Fibroblast of mammary gland (primary cell): Measurements from ENCODE around the gene MYRIP.

Source experiments
- DNase-seq: peaks from one replicate; pipeline ENCODE4 v3.0.0-alpha.2; 2010; ENCODE audit warnings: low read depth
- H3K4me3 ChIP-seq: 2 replicates; pipeline ENCODE4 v1.5.1; 2011; ENCODE audit warnings: low read depth, mild to moderate bottlenecking, low read length, moderate library complexity; ENCODE audit not compliant: control insufficient read depth
- CTCF ChIP-seq: conservative IDR thresholded peaks from 2 replicates; pipeline ENCODE4 v1.5.1; 2011; ENCODE audit warnings: low read depth, low read length, inconsistent platforms; ENCODE audit not compliant: control insufficient read depth, insufficient read depth

The MYRIP gene

GRCh38 chr3:39980781-39981180 lies 171.4 kb downstream of the MYRIP start:
- no peak overlapping the region for H3K4me3 ChIP-seq
- TF ChIP-seq CTCF, result no peak
- DNase-seq, result no peak

GRCh38 chr3:39981547-39982184 lies 172.3 kb downstream of the MYRIP start:
- DNase-seq, result no peak
- H3K4me3 ChIP-seq, result no peak overlapping the region
- no peak for TF ChIP-seq CTCF

DNA sequence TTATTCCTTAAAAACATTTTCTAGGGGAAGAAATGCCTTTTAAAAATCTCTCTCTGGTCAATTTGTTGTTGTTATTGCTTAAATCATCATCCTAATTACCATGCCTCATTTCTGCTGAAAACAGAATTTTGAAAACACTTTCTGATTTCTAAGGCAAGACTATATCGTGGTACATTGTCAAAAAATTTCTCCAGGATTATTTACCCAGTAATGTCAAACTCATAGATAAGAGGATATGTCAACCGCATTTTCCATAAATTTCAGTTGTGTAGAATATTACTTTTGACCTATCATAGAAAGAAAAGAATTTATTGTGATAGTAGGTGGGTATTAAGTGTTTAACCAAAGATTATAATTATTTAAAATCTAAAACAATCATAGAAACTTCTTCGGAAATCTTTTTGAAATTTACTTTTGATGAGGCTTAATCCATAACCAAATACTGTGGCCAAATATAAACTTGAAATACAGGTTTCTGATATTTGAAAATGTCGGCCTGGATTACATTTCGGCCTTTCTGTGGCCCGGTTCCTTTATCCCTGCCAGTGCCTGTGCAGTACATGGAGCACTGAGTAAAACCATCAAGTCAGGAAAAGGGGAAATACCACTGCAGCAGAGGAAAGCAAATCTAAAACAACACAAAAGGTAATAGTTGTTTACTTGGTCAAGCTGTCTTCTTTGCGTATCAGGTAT lies 173.4 kb downstream of the MYRIP start:
- H3K4me3 ChIP-seq, result no peak overlapping the region
- no peak for DNase-seq
- TF ChIP-seq CTCF, result no peak

GRCh38 chr3:39989746-39990145 lies 180.3 kb downstream of the MYRIP start:
- H3K4me3 ChIP-seq, result no peak overlapping the region
- TF ChIP-seq CTCF, result no peak
- no peak for DNase-seq

- DNase-seq, result peak; percentile 73
- peak; percentile 69 for TF ChIP-seq CTCF
- H3K4me3 ChIP-seq, result no peak overlapping the region
Measured at GRCh38 chr3:39990532-39990931, 181.1 kb downstream of the MYRIP start.

DNA sequence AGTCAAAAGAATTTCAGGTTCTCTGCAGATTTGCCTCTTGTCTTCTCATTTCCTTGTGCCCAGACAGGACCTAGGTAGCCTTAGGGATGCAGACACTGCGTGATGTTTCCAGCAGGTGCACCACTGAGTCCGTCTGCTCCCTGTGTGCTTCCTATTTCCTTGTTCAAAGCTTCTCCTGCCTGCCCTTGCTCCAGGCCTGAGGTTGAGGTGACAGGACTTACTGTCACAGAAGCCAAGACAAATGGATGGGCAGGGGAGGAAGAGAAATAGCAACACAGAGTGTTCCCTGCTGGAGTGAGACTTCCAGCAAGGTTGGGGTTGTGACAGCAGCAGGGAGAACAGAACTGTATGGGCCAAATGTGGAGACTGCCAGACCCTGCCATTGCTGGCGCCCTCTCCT lies 199.4 kb downstream of the MYRIP start:
- no peak for DNase-seq
- H3K4me3 ChIP-seq, result no peak overlapping the region
- no peak for TF ChIP-seq CTCF
